Neuronal stem cell (in vitro differentiated cells): ENCODE data around the gene VEGFC.

Experiments used
- DNase-seq: peaks from one replicate; pipeline ENCODE4 v3.0.0-alpha.2; 2013; ENCODE audit warnings: low spot score
- H2AFZ ChIP-seq: one replicate; pipeline ENCODE4 v1.6.1; 2013; ENCODE audit warnings: mild to moderate bottlenecking, low read length, inconsistent platforms
- H2AK5ac ChIP-seq: 2 replicates; pipeline ENCODE4 v1.6.1; 2013; ENCODE audit warnings: low read depth, mild to moderate bottlenecking, inconsistent platforms, low read length, moderate library complexity, mixed read lengths
- H2BK120ac ChIP-seq: 2 replicates; pipeline ENCODE4 v1.6.1; 2013; ENCODE audit warnings: low read depth, mild to moderate bottlenecking, inconsistent platforms, low read length, moderate library complexity, mixed read lengths
- H2BK12ac ChIP-seq: one replicate; pipeline ENCODE4 v1.6.1; 2013; ENCODE audit warnings: low read length, inconsistent platforms
- H2BK15ac ChIP-seq: 2 replicates; pipeline ENCODE4 v1.6.1; 2013; ENCODE audit warnings: mild to moderate bottlenecking, low read length, inconsistent platforms, mixed read lengths
- H2BK5ac ChIP-seq: one replicate; pipeline ENCODE4 v1.6.1; 2013; ENCODE audit warnings: inconsistent platforms, mild to moderate bottlenecking, low read length, moderate library complexity
- H3K14ac ChIP-seq: one replicate; pipeline ENCODE4 v1.6.1; 2013; ENCODE audit warnings: low read length, inconsistent platforms
- H3K18ac ChIP-seq: 2 replicates; pipeline ENCODE4 v1.6.1; 2013; ENCODE audit warnings: low read length, inconsistent platforms
- H3K23ac ChIP-seq: 2 replicates; pipeline ENCODE4 v1.6.1; 2013; ENCODE audit warnings: low read depth, mild to moderate bottlenecking, mixed read lengths, low read length, inconsistent platforms; ENCODE audit not compliant: poor library complexity
- H3K27ac ChIP-seq: replicated peaks from 3 replicates; pipeline ENCODE4 v1.5.1; 2013; ENCODE audit warnings: low read length, inconsistent platforms
- H3K27me3 ChIP-seq, 3 experiments: 2 replicates each; pipeline ENCODE4 v1.6.1; 2013; ENCODE audit warnings: low read length in 3 of 3, mild to moderate bottlenecking in 2 of 3, inconsistent platforms in 1 of 3, low read depth in 1 of 3, mixed read lengths in 1 of 3, moderate library complexity in 1 of 3; ENCODE audit not compliant: control insufficient read depth in 3 of 3, insufficient read depth in 3 of 3
- H3K36me3 ChIP-seq, 2 donors: replicated peaks in 1 of 2; 2 replicates each; pipeline ENCODE4 v1.6.1; 2013; ENCODE audit warnings: low read length in 2 of 2; ENCODE audit not compliant: control insufficient read depth in 2 of 2, insufficient read depth in 2 of 2
- H3K4ac ChIP-seq: 2 replicates; pipeline ENCODE4 v1.6.1; 2013; ENCODE audit warnings: inconsistent platforms, mild to moderate bottlenecking, low read length, moderate library complexity
- H3K4me1 ChIP-seq, 2 donors: 1 replicate in 1 of 2; 2 replicates in 1 of 2; pipeline ENCODE4 v1.6.1; 2013; ENCODE audit warnings: low read length in 2 of 2, low read depth in 1 of 2; ENCODE audit not compliant: control insufficient read depth in 2 of 2, insufficient read depth in 1 of 2
- H3K4me2 ChIP-seq: one replicate; pipeline ENCODE4 v1.6.1; 2013; ENCODE audit warnings: mild to moderate bottlenecking, low read length, inconsistent platforms; ENCODE audit not compliant: insufficient read depth, poor library complexity, severe bottlenecking
- H3K4me3 ChIP-seq, 2 donors: 2 replicates each; pipeline ENCODE4 v1.5.1; 2013; ENCODE audit warnings: low read length in 2 of 2, mild to moderate bottlenecking in 2 of 2, inconsistent platforms in 1 of 2, moderate library complexity in 1 of 2
- H3K79me1 ChIP-seq: one replicate; pipeline ENCODE4 v1.6.1; 2013; ENCODE audit warnings: low read depth, mild to moderate bottlenecking, inconsistent platforms, low read length, moderate library complexity
- H3K9ac ChIP-seq: one replicate; pipeline ENCODE4 v1.6.1; 2013; ENCODE audit warnings: mild to moderate bottlenecking, low read depth, low read length, inconsistent platforms; ENCODE audit not compliant: poor library complexity
- H3K9me3 ChIP-seq, 2 donors: replicated peaks in 1 of 2; 2 replicates each; pipeline versions ENCODE3 to v1.6.1; 2013; ENCODE audit warnings: low read length in 2 of 2, mild to moderate bottlenecking in 2 of 2, inconsistent platforms in 1 of 2, low read depth in 1 of 2, mixed read lengths in 1 of 2, moderate library complexity in 1 of 2; ENCODE audit not compliant: control insufficient read depth in 2 of 2, insufficient read depth in 1 of 2
- H4K8ac ChIP-seq: one replicate; pipeline ENCODE4 v1.6.1; 2013; ENCODE audit warnings: low read depth, mild to moderate bottlenecking, inconsistent platforms, low read length, moderate library complexity
- H4K91ac ChIP-seq: one replicate; pipeline ENCODE4 v1.6.1; 2013; ENCODE audit warnings: low read length, low read depth, mild to moderate bottlenecking, inconsistent platforms; ENCODE audit not compliant: poor library complexity
- WGBS, 2 donors: extraction: QIAGEN DNeasy Blood & Tissue Kit; methylation state at CpG; one replicate each; pipeline ENCODE4 v1.1.7; 2013; ENCODE audit warnings: missing lambda C conversion rate in 2 of 2, mixed read lengths in 1 of 2; ENCODE audit not compliant: insufficient read length in 2 of 2, insufficient replicate concordance in 1 of 2; ENCODE audit errors: extremely low coverage in 2 of 2; 5-methylcytosine and 5-hydroxymethylcytosine counted together

The VEGFC gene

DNA sequence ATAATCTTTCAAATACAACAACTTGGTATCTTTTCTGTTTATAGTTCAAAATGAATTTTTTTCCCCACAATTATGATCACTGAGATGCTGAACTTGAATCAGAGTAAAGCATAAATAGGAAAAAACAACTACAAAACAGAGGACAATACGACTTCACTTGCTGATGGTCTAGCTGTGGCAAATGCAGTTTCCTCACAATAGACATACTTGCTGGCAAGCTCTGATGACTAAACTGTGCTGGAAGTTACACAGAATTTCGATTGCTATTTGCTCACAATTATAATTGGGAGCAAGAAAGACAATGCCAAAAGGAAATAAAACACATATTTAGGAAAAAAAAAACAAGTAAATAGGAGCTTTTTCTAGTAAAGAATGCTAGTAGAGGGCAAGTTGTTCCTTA is 14.7 kb downstream of the VEGFC start:
- no peak overlapping the region for H4K8ac ChIP-seq
- H2BK120ac ChIP-seq = no peak overlapping the region
- H3K23ac ChIP-seq = no peak overlapping the region

GRCh38 chr4:176775338-176775737 is 17.4 kb downstream of the VEGFC start:
- Histone ChIP-seq H2BK120ac (no peak overlapping the region), H4K8ac (no peak overlapping the region), H3K18ac (no peak overlapping the region), H3K79me1 (no peaks in the 10 kb centered on the region), H2AFZ (no peak overlapping the region), H3K4me3 (no peak overlapping the region), H3K9ac (no peak overlapping the region), H2BK5ac (no peak overlapping the region), H3K14ac (no peak overlapping the region), H4K91ac (no peak overlapping the region), H3K27me3 (no peaks in the 10 kb centered on the region), H3K4me1 (no peaks in the 10 kb centered on the region), H2BK12ac (no peak overlapping the region), H2AK5ac (no peak overlapping the region), H3K4me2 (no peak overlapping the region), H3K4ac (no peak overlapping the region), H3K27ac (no peak overlapping the region), H3K23ac (no peak overlapping the region), H2BK15ac (no peak overlapping the region), H3K36me3 (no peaks in the 10 kb centered on the region), H3K9me3 (no peaks in the 10 kb centered on the region)
- WGBS, 2 donors = no CpG with 5 or more reads among the region's 1 CpG
- DNase-seq = no peak

More for the DNA sequence above, 14.7 kb downstream of the VEGFC start:
- H3K18ac ChIP-seq = no peak overlapping the region
- H4K91ac ChIP-seq = no peak overlapping the region
- no peak overlapping the region for H2BK15ac ChIP-seq
- H2BK12ac ChIP-seq = no peak overlapping the region
- DNase-seq = no peak
- no CpG with 5 or more reads among the region's 2 CpGs for WGBS, 2 donors
- no peak overlapping the region for H2BK5ac ChIP-seq
- H3K4ac ChIP-seq = no peak overlapping the region
- no peaks in the 10 kb centered on the region for H3K4me1 ChIP-seq
- H3K36me3 ChIP-seq = no peaks in the 10 kb centered on the region
- H3K27ac ChIP-seq = no peak overlapping the region
- H3K9ac ChIP-seq = no peak overlapping the region
- no peak overlapping the region for H3K4me2 ChIP-seq
- no peaks in the 10 kb centered on the region for H3K9me3 ChIP-seq
- no peak overlapping the region for H3K14ac ChIP-seq
- H3K27me3 ChIP-seq = no peaks in the 10 kb centered on the region
- no peak overlapping the region for H2AK5ac ChIP-seq
- no peak overlapping the region for H2AFZ ChIP-seq
- H3K4me3 ChIP-seq = no peak overlapping the region
- no peaks in the 10 kb centered on the region for H3K79me1 ChIP-seq

GRCh38 chr4:176774852-176775251 is 17.9 kb downstream of the VEGFC start:
- no peak overlapping the region for H2BK12ac ChIP-seq
- no peak overlapping the region for H2BK5ac ChIP-seq
- H2AK5ac ChIP-seq = no peak overlapping the region
- no peaks in the 10 kb centered on the region for H3K9me3 ChIP-seq
- no peak overlapping the region for H2AFZ ChIP-seq
- H3K23ac ChIP-seq = no peak overlapping the region
- no peak for DNase-seq
- no peak overlapping the region for H3K14ac ChIP-seq
- no peak overlapping the region for H3K4me3 ChIP-seq
- H3K4me1 ChIP-seq = no peaks in the 10 kb centered on the region
- no peak overlapping the region for H2BK15ac ChIP-seq
- no peak overlapping the region for H3K18ac ChIP-seq
- H4K91ac ChIP-seq = no peak overlapping the region
- H3K27me3 ChIP-seq = no peaks in the 10 kb centered on the region
- H3K36me3 ChIP-seq = no peaks in the 10 kb centered on the region
- no peak overlapping the region for H4K8ac ChIP-seq
- H2BK120ac ChIP-seq = no peak overlapping the region
- WGBS, 2 donors = no CpG with 5 or more reads among the region's 4 CpGs
- H3K9ac ChIP-seq = no peak overlapping the region
- H3K79me1 ChIP-seq = no peaks in the 10 kb centered on the region
- H3K4ac ChIP-seq = no peak overlapping the region
- no peak overlapping the region for H3K4me2 ChIP-seq
- H3K27ac ChIP-seq = no peak overlapping the region

GRCh38 chr4:176769514-176769913 is 23.2 kb downstream of the VEGFC start:
- Histone ChIP-seq H3K27ac (no peak overlapping the region), H4K91ac (no peak overlapping the region), H4K8ac (no peak overlapping the region), H3K4me3 (no peak overlapping the region), H2BK12ac (no peak overlapping the region), H3K14ac (no peak overlapping the region), H3K4me1 (no peaks in the 10 kb centered on the region), H2BK120ac (no peak overlapping the region), H2AFZ (no peak overlapping the region), H3K9me3 (no peaks in the 10 kb centered on the region), H3K18ac (no peak overlapping the region), H3K27me3 (no peaks in the 10 kb centered on the region), H3K9ac (no peak overlapping the region), H2AK5ac (no peak overlapping the region), H3K36me3 (no peaks in the 10 kb centered on the region), H3K79me1 (no peaks in the 10 kb centered on the region), H3K4me2 (no peak overlapping the region), H2BK5ac (no peak overlapping the region), H3K23ac (no peak overlapping the region), H3K4ac (no peak overlapping the region), H2BK15ac (no peak overlapping the region)
- no peak for DNase-seq
- WGBS, 2 donors = no CpG with 5 or more reads among the region's 2 CpGs
